Measurements from ENCODE around the gene GSPT1.
"Not testable (repeated sequence)": the region's sequence is repeated elsewhere in the genome, so short reads cannot be mapped to it uniquely, and the experiment has no call there.

The GSPT1 gene

GRCh38 chr16:11833951-11834695 lies 81.6 kb downstream of the GSPT1 start:
- Histone ChIP-seq H3K27me3 (ENCODE audit: low read depth, low read length) (no peaks in the 10 kb centered on the region), H4K20me1 (ENCODE audit: insufficient read depth, low read length) (0 out of 2 replicates have a peak, but pooled peaks cover 8% of the 10 kb centered on the region), H3K27ac (ENCODE audit: low read length) (no peak overlapping the region), H3K4me3 (ENCODE audit: low read length) (no peak overlapping the region), H3K36me3 (replicated peaks; ENCODE audit: low read depth, low read length) (peaks cover 26% of the 10 kb centered on the region), H3K4me1 (ENCODE audit: low read length) (no peaks in the 10 kb centered on the region), H3K9ac (ENCODE audit: low read length) (no peak overlapping the region), H3K9me3 (ENCODE audit: insufficient read depth, low read length) (no peaks in the 10 kb centered on the region), H3K79me2 (ENCODE audit: low read length) (no peaks in the 10 kb centered on the region), H3K4me2 (ENCODE audit: low read length) (no peak overlapping the region), H2AFZ (ENCODE audit: low read depth, low read length) (no peak overlapping the region)
- TF ChIP-seq, protein P1, sequence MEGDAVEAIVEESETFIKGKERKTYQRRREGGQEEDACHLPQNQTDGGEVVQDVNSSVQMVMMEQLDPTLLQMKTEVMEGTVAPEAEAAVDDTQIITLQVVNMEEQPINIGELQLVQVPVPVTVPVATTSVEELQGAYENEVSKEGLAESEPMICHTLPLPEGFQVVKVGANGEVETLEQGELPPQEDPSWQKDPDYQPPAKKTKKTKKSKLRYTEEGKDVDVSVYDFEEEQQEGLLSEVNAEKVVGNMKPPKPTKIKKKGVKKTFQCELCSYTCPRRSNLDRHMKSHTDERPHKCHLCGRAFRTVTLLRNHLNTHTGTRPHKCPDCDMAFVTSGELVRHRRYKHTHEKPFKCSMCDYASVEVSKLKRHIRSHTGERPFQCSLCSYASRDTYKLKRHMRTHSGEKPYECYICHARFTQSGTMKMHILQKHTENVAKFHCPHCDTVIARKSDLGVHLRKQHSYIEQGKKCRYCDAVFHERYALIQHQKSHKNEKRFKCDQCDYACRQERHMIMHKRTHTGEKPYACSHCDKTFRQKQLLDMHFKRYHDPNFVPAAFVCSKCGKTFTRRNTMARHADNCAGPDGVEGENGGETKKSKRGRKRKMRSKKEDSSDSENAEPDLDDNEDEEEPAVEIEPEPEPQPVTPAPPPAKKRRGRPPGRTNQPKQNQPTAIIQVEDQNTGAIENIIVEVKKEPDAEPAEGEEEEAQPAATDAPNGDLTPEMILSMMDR (IDR thresholded peaks at IDR 0.05; ENCODE audit: low read depth, low read length): no peak
- no peak for TF ChIP-seq EZH2phosphoT487 (IDR thresholded peaks at IDR 0.05; ENCODE audit: low read depth)

DNA sequence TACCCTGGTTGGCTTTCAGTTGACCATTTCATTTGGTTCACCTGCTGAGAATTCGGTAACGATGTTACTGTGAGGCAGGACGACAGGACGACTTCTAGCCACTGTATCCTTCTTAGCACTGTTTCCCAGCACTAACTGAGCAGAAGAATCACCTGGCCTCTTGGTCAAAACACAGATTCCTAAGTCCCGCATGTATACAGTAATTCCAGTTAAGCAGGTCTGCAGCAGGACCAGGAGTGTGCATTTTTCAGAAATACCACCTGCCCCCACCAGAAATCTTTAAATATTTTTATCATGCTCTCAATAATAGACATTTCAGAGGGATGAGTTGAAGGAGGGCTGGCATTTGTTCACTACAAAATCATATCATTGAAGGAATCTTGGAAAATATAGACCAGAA lies 87.1 kb downstream of the GSPT1 start:
- H3K4me3 ChIP-seq (ENCODE audit: low read length): no peak overlapping the region
- no peaks in the 10 kb centered on the region for H3K4me1 ChIP-seq (ENCODE audit: low read length)
- no peaks in the 10 kb centered on the region for H3K27me3 ChIP-seq (ENCODE audit: low read depth, low read length)
- TF ChIP-seq, protein P1 (IDR thresholded peaks at IDR 0.05; ENCODE audit: low read depth, low read length): no peak
- no peak for TF ChIP-seq EZH2phosphoT487 (IDR thresholded peaks at IDR 0.05; ENCODE audit: low read depth)
- H3K9me3 ChIP-seq (ENCODE audit: insufficient read depth, low read length): no peaks in the 10 kb centered on the region
- H3K9ac ChIP-seq (ENCODE audit: low read length): no peak overlapping the region
- H3K36me3 ChIP-seq (replicated peaks; ENCODE audit: low read depth, low read length): no peaks in the 10 kb centered on the region
- H2AFZ ChIP-seq (ENCODE audit: low read depth, low read length): no peak overlapping the region
- no peaks in the 10 kb centered on the region for H3K79me2 ChIP-seq (ENCODE audit: low read length)
- no peak overlapping the region for H3K4me2 ChIP-seq (ENCODE audit: low read length)
- H4K20me1 ChIP-seq (ENCODE audit: insufficient read depth, low read length): no peaks in the 10 kb centered on the region
- no peak overlapping the region for H3K27ac ChIP-seq (ENCODE audit: low read length)

DNA sequence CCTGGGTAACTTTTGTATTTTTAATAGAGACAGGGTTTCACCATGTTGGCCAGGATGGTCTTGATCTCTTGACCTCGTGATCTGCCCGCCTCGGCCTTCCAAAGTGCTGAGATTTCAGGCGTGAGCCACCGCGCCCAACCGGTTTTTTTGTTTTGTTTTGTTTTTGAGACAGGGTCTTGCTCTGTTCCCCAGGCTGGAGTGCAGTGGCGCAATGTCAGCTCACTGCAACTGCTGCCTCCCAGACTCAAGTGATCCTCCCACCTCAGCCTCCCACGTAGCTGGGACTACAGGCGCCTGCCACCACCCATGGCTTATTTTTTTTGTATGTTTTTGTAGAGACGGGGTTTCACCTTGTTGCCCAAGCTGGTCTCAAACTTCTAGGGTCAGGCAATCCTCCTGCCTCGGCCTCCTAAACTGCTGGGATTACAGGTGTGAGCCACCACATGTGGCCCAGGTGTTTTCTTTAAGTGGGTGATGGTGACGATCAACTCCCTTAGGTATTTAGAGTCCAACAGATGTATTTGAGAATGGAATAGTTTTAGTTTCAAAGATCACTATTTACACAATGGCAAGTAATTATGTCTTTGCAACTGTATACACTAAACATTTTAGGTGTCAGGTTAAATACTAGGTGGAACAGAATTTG lies 90.1 kb downstream of the GSPT1 start:
- H2AFZ ChIP-seq (ENCODE audit: low read depth, low read length); H3K79me2 ChIP-seq (ENCODE audit: low read length); H3K4me2 ChIP-seq (ENCODE audit: low read length); H3K4me3 ChIP-seq (ENCODE audit: low read length); H3K27ac ChIP-seq (ENCODE audit: low read length); H3K9me3 ChIP-seq (ENCODE audit: insufficient read depth, low read length); H3K36me3 ChIP-seq (replicated peaks; ENCODE audit: low read depth, low read length); H4K20me1 ChIP-seq (ENCODE audit: insufficient read depth, low read length); H3K4me1 ChIP-seq (ENCODE audit: low read length); H3K27me3 ChIP-seq (ENCODE audit: low read depth, low read length); H3K9ac ChIP-seq (ENCODE audit: low read length): not testable (repeated sequence)

DNA sequence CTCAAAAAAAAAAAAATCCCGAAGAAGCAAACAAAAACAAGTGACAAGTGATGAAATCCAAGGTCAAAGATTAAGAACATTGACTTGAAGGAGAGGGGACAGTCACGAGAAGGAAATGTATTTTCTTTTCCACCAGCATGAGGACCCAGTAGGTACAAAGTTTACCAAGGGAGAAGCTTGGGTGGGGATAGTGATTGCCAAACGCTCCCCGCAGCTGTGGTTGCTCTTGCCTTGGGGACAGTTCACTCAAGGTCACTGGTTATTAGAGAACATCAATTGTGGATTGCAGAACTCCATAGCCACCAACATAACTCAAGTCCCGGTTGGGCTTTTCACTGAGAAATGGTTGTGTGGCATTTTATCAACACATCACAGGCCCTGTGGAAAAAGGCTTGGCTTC lies 91.4 kb downstream of the GSPT1 start:
- Histone ChIP-seq H3K4me1 (ENCODE audit: low read length) (no peaks in the 10 kb centered on the region), H4K20me1 (ENCODE audit: insufficient read depth, low read length) (no peaks in the 10 kb centered on the region), H3K36me3 (replicated peaks; ENCODE audit: low read depth, low read length) (no peaks in the 10 kb centered on the region), H3K4me2 (ENCODE audit: low read length) (no peak overlapping the region), H3K79me2 (ENCODE audit: low read length) (no peaks in the 10 kb centered on the region), H3K9ac (ENCODE audit: low read length) (no peak overlapping the region), H3K27ac (ENCODE audit: low read length) (no peak overlapping the region), H3K4me3 (ENCODE audit: low read length) (no peak overlapping the region), H3K27me3 (ENCODE audit: low read depth, low read length) (no peaks in the 10 kb centered on the region), H3K9me3 (ENCODE audit: insufficient read depth, low read length) (no peaks in the 10 kb centered on the region), H2AFZ (ENCODE audit: low read depth, low read length) (no peak overlapping the region)
- TF ChIP-seq, protein P1 (IDR thresholded peaks at IDR 0.05; ENCODE audit: low read depth, low read length): no peak
- TF ChIP-seq EZH2phosphoT487 (IDR thresholded peaks at IDR 0.05; ENCODE audit: low read depth): no peak

GRCh38 chr16:11823645-11824044 lies 92.1 kb downstream of the GSPT1 start:
- not testable (repeated sequence) for H3K4me1 ChIP-seq (ENCODE audit: low read length); H3K27ac ChIP-seq (ENCODE audit: low read length); H4K20me1 ChIP-seq (ENCODE audit: insufficient read depth, low read length); H3K9ac ChIP-seq (ENCODE audit: low read length); H2AFZ ChIP-seq (ENCODE audit: low read depth, low read length); H3K27me3 ChIP-seq (ENCODE audit: low read depth, low read length); H3K9me3 ChIP-seq (ENCODE audit: insufficient read depth, low read length); H3K4me2 ChIP-seq (ENCODE audit: low read length); H3K4me3 ChIP-seq (ENCODE audit: low read length); H3K36me3 ChIP-seq (replicated peaks; ENCODE audit: low read depth, low read length); H3K79me2 ChIP-seq (ENCODE audit: low read length)
